HG03565 (cell line): Measurements from ENCODE around the gene ZNF844.
"Not testable (repeated sequence)": the region's sequence is repeated elsewhere in the genome, so short reads cannot be mapped to it uniquely, and the experiment has no call there.

Experiments used
- ATAC-seq: cut with Tn5 transposase; IDR thresholded peaks from one replicate; pipeline ENCODE4 v1.9.1; 2021; ENCODE audit warnings: mild to moderate bottlenecking, moderate library complexity; ENCODE audit not compliant: unreplicated experiment

ZNF844 gene

DNA sequence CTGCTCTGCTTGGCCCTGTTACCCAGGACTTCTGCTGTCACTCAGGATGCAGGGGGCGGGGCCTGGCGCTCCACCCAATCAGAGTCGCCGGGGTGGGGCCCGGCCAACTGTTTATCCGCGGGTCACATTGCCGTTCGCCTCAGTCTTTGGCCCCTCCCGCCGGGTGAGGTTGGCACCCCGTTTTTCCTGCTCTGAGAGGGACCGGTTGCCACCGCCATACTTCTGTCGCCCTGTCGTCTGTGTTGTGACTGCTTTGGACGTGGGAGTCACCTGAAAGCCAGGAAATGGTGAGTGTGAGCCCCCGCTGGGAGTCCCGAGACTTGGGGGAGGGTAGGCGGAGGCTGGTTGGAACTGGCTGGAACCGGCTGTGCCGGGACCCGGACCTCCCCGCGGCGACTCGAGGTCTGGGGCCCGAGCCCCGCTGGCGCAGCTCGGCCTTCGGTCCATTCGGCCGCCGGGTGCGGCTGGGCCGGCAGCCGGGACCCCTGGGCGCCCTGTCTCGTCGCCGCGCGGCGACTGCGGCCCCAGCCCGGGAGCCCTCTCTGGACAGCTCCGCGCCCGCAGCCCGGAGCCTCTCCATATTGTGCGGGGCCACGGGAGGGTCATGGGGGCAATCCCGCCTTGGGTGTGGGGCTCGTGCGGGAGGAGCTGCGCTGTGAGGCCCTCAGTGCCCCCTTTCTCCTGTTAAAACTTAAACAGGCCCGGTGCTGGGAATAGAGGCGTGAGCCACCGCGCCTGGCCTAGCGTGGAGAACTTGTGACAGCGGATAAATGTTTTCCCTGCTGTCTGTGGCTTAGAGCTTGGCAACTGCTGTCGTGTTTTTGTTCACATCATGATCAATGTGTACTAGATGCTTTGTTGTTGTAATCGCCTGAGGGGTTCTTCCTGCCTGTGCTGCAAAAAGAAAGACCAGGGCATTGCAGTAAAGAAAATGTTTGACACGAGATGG lies at the start of gene ZNF844:
TSS of gene ZNF844 (plus strand) at position 142 of the 949 bp plus-strand sequence. CDS start at position 285, 143 bp downstream.
- ATAC-seq: peak; percentile 57

DNA sequence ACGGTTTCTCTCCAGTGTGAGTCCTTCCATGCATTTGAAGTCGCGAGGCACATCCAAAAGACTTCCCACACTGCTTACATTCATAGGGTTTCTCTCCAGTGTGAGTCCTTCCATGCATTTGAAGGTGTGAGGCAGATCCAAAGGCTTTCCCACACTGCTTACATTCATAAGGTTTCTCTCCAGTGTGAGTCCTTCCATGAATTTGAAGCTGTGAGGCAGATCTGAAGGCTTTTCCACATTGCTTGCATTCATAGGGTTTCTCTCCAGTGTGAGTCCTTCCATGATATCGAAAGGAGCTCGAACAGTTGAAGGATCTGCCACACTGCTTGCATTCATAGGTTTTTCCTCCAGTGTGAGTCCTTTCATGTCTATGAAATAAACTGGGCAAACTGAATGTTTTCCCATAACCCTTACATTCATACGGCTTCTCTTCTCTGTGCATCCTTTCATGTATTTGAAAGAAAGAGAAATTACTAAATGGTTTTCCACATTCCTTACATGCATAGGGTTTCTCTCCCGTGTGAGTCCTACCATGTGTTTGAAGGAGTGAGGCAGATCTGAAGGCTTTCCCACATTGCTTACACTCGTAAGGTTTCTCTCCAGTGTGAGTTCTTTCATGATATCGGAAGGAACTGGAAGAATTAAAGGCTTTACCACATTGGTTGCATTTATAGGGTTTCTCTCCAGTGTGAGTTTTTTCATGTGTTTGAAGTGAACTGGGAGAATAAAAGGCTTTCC lies 49.3 kb upstream of the ZNF844 start:
- ATAC-seq: no peak

DNA sequence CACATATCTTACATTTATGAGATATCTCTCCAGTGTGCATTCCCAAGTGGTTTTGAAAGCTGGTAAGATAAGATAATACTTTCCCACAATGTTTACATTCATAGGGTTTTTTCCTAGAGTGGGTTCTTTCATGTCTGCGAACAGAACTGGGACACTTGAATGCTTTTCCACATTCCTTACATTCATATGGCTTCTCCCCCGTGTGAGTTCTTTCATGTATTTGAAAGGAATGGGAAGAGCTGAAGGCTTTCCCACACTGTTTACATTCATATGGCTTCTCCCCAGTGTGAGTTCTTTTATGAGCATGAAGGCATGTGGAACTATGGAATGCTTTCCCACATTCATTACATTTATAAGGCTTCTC lies 48.8 kb upstream of the ZNF844 start:
- no peak for ATAC-seq

DNA sequence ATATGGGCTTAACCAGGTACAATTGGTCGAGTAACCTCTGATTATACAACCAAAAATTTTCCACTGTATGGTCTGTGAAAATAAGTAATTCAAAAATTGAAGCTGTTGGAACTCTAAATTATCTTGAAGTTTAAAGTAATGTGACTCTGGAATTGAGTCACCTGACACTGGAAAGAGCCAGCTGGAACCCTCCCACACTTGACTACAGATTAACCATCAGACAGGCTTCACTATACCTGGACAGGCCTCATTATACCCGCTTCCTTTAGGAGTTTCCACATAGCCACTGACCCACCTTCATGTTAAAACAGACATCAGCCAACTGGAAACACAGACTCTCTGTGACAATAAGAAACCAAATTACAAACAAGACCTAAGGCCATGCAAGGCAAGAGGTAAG lies 30.3 kb upstream of the ZNF844 start:
- ATAC-seq: no peak

DNA sequence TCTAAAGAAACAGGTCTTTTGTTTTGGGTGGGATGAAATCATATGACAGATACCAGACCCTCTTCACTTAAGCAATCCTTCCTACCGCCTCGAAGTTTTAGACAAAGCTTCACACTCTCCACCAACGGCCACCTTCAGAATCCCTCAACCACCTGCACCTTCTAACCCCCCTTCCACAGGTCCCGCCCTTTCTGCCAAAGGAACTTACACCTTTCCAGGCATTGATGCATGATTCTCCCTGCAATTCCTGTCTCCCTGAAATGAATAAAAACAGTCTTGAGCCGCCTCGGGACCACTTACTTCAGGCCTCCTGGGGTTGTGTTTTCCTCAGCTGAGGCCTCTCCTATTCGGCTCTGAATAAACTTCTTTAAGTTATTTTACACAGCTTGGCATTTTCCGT lies 29.9 kb upstream of the ZNF844 start:
- ATAC-seq: no peak

DNA sequence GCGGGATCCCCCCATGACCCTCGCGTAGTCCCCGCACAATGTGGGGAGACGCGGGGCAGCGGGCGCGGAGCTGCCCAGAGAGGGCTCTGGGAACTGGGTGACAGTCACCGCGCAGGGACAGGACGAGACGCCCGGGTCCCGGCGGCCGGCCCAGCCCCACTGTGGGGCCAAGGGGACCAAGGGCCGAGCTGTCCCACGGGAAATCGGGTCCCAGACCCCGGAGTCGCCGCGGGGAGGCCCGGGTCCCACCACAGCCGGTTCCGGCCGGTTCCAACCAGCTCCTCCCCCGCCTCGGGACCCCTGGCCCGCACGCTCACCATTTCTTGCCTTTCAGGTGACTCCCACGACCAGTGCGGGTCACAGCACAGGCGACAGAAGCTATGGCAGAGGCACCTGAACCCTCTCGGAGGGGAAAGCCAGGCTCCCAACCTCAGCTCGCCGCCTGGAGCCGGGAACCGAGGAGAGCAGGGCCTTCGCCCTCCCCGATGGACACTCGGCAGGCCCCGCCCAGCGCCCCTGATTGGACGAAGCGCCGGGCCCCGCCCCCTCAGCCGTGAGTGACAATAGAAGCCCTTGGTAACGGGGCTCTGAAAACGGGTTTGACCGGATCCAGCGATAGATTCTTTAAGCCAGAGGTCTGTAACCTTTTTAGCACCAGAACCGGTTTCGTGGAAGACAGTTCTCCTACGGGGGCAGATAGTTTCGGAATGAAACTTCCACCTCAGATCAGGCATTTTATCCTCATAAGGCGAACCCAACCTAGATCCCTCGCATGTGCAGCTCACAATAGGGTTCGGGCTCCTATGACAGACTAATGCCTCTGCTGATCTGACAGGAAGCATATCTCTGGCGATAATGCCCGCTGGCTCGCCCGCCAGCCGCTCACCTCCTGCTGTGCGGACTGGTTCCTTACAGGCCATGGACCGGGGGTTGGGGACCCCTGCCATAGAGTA lies 29.0 kb upstream of the ZNF844 start, which contains the start of gene ZNF433:
TSS of gene ZNF433 (minus strand) at position 460 of the 953 bp plus-strand sequence. CDS start at position 320, 140 bp downstream.
- peak; percentile 77 for ATAC-seq

DNA sequence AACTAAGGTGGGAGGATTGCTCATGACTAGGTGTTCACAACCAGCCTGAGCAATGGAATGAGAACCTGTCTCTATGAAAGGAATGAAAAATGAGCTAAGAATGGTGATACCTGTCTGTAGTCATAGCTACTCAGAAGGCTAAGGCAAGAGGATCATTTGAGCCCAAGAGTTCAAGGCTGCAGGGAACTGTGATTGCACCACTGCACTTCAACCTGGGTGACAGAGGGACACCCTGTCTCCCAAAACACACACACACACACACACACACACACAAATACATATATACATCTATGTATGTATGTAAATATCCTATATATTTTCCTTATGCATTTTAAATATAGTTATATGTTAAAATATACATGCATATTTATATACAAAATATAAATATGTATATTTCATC lies 21.6 kb upstream of the ZNF844 start:
- no peak for ATAC-seq

DNA sequence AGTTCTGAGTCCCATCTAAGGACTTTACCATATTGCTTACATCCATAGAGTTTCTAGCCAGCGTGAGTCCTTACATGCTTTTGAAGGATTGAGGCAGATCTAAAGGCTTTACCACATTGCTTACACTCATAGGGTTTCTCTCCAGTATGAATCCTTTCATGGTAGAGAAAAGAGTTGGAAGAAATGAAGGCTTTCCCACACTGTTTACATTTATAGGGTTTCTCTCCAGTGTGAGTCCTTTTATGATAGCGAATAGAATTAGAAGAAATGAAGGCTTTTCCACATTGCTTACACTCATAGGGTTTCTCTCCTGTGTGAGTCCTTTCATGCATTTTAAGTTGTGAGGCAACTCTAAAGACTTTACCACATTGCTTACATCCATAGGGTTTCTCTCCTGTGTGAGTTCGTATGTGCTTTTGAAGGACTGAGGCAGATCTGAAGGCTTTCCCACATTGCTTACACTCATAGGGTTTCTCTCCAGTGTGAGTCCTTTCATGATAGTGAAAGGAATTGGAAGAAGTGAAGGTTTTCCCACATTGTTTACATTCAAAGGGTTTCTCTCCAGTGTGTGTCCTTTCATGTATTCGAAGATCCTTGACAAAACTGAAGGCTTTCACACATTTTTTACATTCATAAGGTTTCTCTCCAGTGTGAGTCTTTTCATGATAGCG lies 20.6 kb upstream of the ZNF844 start:
- no peak for ATAC-seq

DNA sequence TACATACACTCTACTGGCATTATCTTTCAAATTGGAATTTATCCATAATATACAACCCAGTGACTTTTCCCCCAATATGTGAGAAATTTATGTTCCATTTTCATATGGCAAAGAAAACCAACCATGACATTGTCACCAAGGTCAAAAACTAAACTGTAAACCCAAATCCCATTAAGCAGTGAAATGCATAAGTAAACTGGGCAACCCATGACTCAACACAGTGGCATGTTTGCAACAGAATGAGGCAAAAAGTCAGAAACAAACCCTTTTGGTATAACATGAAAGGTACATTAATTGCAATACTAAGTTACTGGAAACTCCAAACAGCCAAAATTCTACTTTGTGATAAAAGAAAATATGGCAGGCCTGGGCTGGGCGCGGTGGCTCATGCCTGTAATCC lies 16.7 kb upstream of the ZNF844 start:
- no peak for ATAC-seq

DNA sequence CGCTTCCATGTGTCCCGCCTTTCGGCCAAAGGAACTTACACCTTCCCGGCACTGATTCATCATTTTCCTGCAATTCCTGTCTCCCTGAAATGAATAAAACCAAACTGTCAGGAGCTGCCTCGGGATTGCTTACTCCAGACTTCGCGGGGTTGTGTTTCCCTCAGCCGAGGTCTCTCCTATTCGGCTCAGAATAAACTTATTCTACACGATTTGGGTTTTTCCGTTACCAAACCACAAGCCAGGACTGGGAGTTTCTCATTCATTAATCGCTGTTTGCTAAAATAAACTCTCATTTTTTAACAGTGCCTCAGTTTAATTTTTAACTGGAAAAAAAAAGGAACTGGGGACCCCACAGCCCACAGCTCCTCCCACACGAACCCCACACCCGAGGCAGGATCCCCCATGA lies 12.4 kb upstream of the ZNF844 start:
- no peak for ATAC-seq

DNA sequence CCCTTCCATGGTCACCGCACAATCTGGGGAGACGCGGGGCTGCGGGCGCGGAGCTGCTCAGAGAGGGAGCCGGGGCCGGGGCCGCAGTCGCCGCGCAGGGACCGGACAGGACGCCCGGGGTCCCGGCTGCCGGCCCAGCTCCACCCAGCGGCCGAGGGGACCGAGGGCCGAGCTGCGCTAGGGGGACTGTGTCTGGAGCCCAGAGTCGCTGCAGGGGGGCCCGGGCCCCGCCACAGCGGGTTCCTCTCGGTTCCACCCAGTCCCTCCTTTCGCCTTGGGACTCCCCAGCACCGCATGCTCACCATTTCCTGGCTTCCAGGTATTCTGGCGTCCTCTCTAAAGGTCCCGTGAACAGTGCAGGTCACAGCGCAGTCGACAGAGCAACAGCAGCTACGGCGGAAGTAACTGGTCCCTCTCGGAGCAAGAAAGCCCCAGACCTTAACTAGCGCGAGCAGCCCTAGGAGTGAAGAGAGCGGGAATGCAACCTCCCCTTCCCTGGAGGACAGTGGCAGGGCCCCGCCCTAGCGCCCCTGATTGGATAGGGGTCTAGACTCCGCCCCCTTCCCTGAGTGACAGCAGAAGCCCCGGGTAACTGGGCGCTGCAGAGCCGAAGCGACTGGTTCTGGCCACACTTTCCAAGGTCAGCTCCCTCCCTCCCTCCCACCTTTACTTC lies 11.9 kb upstream of the ZNF844 start, which contains the start of gene ZNF878:
TSS of gene ZNF878 (minus strand) at position 465 of the 673 bp plus-strand sequence. CDS start at position 305, 160 bp downstream.
- ATAC-seq: peak; percentile 61

DNA sequence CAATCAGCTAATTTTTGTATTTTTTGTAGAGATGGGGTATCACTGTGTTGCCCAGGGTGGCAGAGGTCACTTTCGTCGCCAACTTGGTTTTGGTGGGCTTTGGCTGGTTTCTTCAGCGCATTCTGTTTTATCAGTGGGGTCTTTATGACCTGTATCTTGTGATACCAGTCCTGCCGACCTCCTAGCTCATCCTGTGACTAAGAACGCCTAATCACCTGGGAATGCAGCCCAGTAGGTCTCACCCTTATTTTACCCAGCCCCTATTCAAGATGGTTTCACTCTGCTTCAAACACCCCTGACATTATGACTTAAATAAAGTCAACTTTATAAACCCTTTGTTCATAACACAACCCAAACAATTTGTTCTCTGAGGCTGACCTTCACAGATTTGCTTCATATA lies 8.7 kb upstream of the ZNF844 start:
- no peak for ATAC-seq

DNA sequence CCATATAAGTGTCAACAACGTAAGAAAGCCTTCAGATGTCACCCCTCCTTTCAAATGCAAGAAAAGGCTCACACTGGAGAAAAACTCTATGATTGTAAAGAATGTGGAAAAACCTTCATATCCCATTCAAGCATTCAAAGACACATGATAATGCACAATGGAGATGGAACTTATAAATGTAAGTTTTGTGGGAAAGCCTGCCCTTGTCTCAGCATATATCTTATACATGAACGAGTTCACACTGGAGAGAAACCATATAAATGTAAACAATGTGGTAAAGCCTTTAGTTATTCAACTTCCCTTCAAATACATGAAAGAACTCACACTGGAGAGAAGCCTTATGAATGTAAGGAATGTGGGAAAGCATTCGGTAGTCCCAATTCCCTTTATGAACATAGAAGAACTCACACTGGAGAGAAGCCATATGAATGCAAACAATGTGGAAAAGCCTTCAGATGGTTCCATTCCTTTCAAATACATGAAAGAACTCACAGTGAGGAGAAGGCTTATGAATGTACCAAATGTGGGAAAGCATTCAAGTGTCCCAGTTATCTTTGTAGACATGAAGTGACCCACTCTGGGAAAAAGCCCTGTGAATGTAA lies 11.1 kb downstream of the ZNF844 start:
- no peak for ATAC-seq

DNA sequence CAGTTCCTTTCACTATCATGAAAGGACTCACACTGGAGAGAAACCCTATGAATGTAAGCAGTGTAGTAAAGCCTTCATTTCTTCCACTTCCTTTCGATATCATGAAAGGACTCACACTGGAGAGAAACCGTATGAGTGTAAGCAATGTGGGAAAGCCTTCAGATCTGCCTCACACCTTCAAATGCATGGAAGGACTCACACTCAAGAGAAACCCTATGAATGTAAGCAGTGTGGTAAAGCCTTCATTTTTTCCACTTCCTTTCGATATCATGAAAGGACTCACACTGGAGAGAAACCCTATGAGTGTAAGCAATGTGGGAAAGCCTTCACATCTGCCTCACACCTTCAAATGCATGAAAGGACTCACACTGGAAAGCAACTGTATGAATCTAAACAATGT lies 11.8 kb downstream of the ZNF844 start:
- ATAC-seq: not testable (repeated sequence)

DNA sequence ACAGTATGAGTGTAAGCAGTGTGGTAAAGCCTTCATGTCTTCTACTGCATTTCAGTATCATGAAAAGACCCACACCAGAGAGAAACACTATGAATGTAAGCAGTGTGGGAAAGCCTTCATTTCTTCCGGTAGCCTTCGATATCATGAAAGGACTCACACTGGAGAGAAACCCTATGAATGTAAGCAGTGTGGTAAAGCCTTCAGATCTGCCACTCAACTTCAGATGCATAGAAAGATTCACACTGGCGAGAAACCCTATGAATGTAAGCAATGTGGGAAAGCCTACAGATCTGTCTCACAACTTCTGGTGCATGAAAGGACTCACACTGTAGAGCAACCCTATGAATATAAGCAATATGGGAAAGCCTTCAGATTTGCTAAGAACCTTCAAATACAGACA lies 12.8 kb downstream of the ZNF844 start:
- ATAC-seq: no peak

DNA sequence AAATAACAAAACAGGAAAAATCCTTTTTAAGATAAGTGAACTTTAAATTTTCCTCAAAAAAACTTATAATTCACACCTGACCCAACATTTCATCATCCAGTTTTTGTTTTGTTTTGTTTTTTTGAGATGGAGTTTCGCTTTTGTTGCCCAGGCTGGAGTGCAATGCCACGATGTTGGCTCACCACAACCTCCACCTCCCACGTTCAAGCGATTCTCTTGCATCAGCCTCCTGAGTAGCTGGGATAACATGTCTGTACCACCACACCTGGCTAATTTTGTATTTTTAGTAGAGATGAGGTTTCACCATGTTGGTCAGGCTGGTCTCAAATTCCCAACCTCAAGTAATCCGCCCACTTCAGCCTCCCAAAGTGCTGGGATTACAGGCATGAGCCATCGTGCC lies 18.8 kb downstream of the ZNF844 start:
- ATAC-seq: not testable (repeated sequence)

DNA sequence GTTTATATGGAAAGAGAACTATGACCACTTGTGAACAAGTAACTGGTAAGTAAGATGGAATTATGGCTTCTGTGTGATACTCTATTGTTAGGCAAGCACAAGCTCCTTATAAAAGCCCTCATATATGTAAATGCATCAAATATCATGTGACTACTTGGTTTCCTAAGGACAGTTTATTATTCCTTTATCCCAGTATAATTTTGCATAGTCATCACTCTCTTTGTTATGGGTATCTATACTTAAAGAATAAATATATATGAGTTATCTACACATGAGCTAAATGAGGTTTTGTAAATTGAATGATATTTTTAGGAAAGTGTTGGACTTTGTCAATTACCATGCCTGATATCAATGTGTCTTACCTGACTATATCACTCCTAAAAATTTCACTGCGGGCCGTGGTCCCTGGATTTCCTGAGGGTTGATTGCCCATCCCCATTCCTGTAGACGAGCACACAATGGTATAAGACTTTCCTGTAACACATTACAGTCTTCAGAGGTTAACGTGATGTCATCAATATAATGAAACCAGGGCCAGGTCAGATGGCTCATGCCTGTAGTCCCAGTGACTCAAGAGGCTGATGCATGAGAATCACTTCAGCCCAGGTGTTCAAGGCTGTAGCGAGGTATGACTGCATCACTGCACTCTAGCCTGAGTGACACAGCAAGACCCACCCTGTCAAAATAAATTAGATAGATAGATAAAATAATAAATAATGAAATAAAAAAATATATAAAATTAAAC lies 20.7 kb downstream of the ZNF844 start:
- ATAC-seq: no peak

DNA sequence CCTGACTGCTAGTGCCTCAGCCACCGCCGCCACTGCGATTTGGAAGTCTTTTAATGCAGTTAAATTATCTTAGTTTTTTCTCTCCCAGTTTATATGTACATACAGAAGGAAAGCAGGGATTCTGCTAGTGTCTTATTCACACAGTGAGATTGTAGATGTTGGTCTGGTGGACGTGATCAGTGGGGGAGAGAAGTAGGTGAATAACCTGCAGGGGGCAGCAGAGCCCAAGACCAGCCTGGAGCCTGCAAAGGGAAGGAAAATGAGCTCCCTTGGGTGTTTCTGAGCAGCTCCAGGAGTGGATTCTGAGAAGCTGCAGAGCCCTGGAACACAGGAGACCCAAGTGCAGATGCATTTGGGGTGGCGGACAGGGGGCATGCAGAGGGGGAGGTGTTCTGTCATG lies 26.3 kb downstream of the ZNF844 start:
- ATAC-seq: no peak
